Myometrial cell (primary cell): ENCODE measurements around the gene IFIT1. TPM values are rescaled to one million over a fixed set of nuclear protein-coding genes. Genes with fewer than 3 reads are reported as not detected.

ENCODE experiments used
- total RNA-seq: library from RNA; depleted of rRNA; stranded (reverse); fragments of >200 nt; gene quantifications from 2 replicates; pipeline ENCODE4 v1.2.3, GENCODE V29; 2015

The IFIT1 gene, protein sequence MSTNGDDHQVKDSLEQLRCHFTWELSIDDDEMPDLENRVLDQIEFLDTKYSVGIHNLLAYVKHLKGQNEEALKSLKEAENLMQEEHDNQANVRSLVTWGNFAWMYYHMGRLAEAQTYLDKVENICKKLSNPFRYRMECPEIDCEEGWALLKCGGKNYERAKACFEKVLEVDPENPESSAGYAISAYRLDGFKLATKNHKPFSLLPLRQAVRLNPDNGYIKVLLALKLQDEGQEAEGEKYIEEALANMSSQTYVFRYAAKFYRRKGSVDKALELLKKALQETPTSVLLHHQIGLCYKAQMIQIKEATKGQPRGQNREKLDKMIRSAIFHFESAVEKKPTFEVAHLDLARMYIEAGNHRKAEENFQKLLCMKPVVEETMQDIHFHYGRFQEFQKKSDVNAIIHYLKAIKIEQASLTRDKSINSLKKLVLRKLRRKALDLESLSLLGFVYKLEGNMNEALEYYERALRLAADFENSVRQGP
- total RNA-seq: 23.1 and 36.3 TPM in 2 replicates

DNA sequence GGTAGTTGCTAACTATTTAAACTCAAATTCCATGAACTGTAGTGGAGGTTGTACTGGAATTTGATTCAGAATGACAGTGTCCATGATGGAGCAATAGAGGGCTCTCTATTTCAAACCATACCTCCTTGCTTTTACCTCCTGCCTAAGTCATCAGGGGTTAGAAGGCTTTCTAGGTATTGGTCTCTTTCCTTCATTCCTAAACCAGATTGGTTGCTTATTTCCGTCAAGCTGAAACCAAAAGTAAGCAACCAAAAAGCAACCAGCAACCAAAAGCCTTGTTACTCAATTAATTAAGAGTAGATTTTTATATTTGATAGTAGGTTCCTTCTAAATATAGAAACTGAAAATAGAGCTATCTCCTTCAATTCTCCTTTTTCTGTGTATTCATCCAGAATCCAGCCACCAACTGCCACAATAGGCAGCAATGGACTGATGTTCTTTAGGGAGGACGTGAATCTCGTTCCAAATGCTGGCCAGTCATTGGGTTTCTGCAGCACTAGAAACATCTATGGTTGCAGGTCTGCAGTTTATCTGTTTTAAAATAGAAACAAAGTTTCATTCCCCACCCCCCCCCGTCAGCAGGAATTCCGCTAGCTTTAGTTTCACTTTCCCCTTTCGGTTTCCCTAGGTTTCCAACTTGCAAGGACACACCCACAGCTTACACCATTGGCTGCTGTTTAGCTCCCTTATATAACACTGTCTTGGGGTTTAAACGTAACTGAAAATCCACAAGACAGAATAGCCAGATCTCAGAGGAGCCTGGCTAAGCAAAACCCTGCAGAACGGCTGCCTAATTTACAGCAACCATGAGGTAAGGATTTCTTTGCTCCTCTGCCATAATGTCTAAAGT is at the start of gene IFIT1:
Gene IFIT1 (plus strand): TSS at position 717 of the 850 bp plus-strand sequence. CDS start 90 bp downstream, at position 807.

DNA sequence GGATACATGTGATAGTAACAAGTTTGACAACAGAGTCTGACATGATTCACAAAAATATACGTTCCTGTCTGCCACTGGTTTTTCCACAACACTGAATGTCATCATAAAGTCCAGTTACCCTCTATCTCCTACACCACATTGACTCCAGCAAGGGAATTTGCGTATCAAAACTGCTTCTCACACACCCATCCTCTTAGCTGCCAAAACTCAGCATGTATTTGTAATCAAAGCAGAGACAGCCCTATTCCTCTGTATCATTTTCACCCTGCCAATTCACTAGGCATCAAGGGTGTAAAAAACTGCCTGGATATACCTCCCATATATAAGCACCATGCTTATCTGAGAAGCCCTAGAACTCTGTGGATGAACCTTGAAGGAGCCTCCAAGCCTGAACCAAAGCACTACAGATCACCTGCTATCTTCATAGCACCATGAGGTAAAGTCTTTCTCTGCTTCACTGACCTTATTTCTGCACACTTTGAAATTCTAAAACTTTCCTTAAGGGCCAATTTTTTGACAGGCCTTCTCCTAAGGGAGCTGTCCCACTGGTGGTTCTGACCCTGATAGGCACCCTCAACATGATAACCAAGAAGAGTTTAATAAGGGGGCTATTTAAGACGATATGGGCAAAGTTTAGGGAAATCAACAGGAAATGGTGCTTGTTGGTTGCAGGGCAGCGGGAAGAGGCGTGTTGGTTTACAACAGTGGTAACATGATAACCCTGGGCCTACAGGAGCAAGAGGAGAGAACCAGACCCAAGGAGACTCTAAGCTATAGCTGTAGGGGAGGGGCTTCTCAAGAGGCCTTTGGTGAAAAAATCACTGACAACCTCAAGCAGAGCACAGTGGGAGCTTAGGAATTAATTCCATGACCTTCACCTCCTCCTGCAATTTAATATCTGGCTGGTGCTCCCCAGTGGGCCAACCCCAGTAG is 14.5 kb upstream of the IFIT1 start, which contains the start of gene IFIT1B:
Gene IFIT1B (plus strand): TSS at position 352 of the 933 bp plus-strand sequence. CDS start 80 bp downstream, at position 432.

DNA sequence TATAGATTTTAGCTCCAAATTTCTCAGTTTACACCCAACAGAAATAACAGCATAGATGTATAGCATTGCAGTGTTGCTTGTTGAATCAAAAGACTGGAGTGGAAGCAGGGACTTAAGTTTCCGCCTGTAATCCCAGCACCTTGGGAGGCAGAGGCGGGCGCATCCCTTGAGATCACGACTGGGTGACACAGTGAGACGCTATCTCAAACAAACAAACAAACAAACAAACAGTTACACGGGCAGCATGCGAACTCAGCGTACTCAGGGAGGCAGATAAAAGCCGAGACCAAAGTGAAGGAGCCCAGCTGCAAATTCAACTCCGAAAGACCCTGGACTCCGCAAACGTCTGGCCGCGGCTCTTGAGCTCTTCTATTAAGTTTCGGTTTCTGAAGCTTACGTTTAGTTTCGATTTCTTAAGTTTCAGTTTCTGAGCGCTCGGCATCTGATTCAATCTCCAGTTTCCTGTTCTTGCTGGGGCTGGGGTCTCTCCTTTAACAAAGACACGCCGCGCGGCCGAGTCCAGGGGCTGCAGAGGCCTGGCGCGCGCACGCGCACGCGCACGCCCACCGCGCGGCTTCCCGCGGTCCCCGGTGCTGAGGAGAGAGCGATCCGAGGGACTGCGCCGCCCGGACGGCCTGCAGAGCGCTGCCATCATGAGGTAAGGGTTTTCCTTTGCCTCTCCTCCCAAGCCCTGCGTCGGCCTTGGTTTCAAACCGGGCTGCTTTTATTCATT is 21.9 kb downstream of the IFIT1 start, which contains the start of gene IFIT5:
Gene IFIT5 (plus strand): TSS at position 423 of the 733 bp plus-strand sequence. CDS start 231 bp downstream, at position 654.

Other genes with a start within 250 kb of the IFIT1 start
- gene CH25H, start 185.3 kb upstream of the IFIT1 start, total RNA-seq: 0.18 TPM in 1 of 2 replicates, not detected in the other
- gene LIPA, start 140.8 kb upstream of the IFIT1 start, total RNA-seq: 247 and 287 TPM in 2 replicates
- gene IFIT2, start 90.6 kb upstream of the IFIT1 start, total RNA-seq: 5.8 TPM in 2 replicates
- 21.1 and 21.6 TPM in 2 replicates for gene IFIT3, start 64.6 kb upstream of the IFIT1 start, total RNA-seq
- not detected in 2 replicates for gene IFIT1B, start 14.6 kb upstream of the IFIT1 start, total RNA-seq
- 18.7 and 19.0 TPM in 2 replicates for gene IFIT5, start 21.9 kb downstream of the IFIT1 start, total RNA-seq
- 0.29 and 0.35 TPM in 2 replicates for gene SLC16A12, start 143.0 kb downstream of the IFIT1 start, total RNA-seq